Neural cell (in vitro differentiated cells): ENCODE results near the gene TEN1. TPM values are rescaled to one million over a fixed set of nuclear protein-coding genes. Genes with fewer than 3 reads are reported as not detected.

Experiments
- H2AFZ ChIP-seq: fragments of 200-600, 300-800 bp; sonication (generic), shearing (Covaris generic); 2 replicates; pipeline ENCODE4 v1.6.0; 2014; ENCODE audit warnings: low read depth, mild to moderate bottlenecking, antibody characterized with exemption, low read length, moderate library complexity
- H3F3A ChIP-seq: fragments of 200-600 bp; shearing (Covaris generic); 2 replicates; pipeline ENCODE4 v1.6.1; 2016; ENCODE audit warnings: mild to moderate bottlenecking, moderate library complexity, mixed read lengths, antibody characterized with exemption, low read length; ENCODE audit not compliant: insufficient read depth, poor library complexity, severe bottlenecking
- H3K27ac ChIP-seq: fragments of 200-600, 300-800 bp; sonication (generic), shearing (Covaris generic); 2 replicates; pipeline ENCODE4 v1.5.1; 2014; ENCODE audit warnings: mild to moderate bottlenecking, low read length, moderate library complexity
- H3K27me3 ChIP-seq: fragments of 300-800, 200-600 bp; sonication (generic), shearing (Covaris generic); 2 replicates; pipeline ENCODE4 v1.6.0; 2014; ENCODE audit warnings: mild to moderate bottlenecking, low read depth, low read length, moderate library complexity; ENCODE audit not compliant: insufficient read depth
- H3K36me3 ChIP-seq: fragments of 300-800, 200-600 bp; sonication (generic), shearing (Covaris generic); 2 replicates; pipeline ENCODE4 v1.5.1; 2014; ENCODE audit warnings: mild to moderate bottlenecking, antibody characterized with exemption, low read length, moderate library complexity; ENCODE audit not compliant: insufficient read depth
- H3K4me2 ChIP-seq: fragments of 300-800, 200-600 bp; sonication (generic), shearing (Covaris generic); 2 replicates; pipeline ENCODE4 v1.6.0; 2014; ENCODE audit warnings: mild to moderate bottlenecking, low read length
- H3K4me3 ChIP-seq: fragments of 300-800, 200-600 bp; sonication (generic), shearing (Covaris generic); 2 replicates; pipeline ENCODE4 v1.5.1; 2014; ENCODE audit warnings: mild to moderate bottlenecking, low read length, moderate library complexity
- H3K79me2 ChIP-seq: fragments of 200-600 bp; shearing (Covaris generic); replicated peaks from 2 replicates; pipeline ENCODE4 v1.6.0; 2014; ENCODE audit warnings: mild to moderate bottlenecking, low read length, moderate library complexity; ENCODE audit not compliant: insufficient read depth
- H3K9ac ChIP-seq: fragments of 300-800, 200-600 bp; sonication (generic), shearing (Covaris generic); 2 replicates; pipeline ENCODE4 v1.6.1; 2016; ENCODE audit warnings: mild to moderate bottlenecking, low read length, mixed read lengths
- H3K9me2 ChIP-seq: fragments of 200-600 bp; shearing (Covaris generic); 2 replicates; pipeline ENCODE4 v1.6.1; 2016; ENCODE audit warnings: mild to moderate bottlenecking, low read length, mixed read lengths; ENCODE audit not compliant: insufficient read depth
- H3K9me3 ChIP-seq: fragments of 200-600, 300-800 bp; sonication (generic), shearing (Covaris generic); 2 replicates; pipeline ENCODE4 v1.6.1; 2016; ENCODE audit warnings: mild to moderate bottlenecking, mixed run types, low read length, moderate library complexity, mixed read lengths
- H4K20me1 ChIP-seq: fragments of 200-600 bp; shearing (Covaris generic); 2 replicates; pipeline ENCODE4 v1.6.1; 2016; ENCODE audit warnings: mild to moderate bottlenecking, mixed run types; ENCODE audit not compliant: insufficient read depth
- EP300 ChIP-seq: fragments of 450-650 bp; conservative IDR thresholded peaks from 2 replicates; pipeline ENCODE4 v1.6.1; 2014; ENCODE audit warnings: antibody characterized with exemption, mild to moderate bottlenecking, moderate library complexity; ENCODE audit not compliant: poor library complexity, severe bottlenecking
- EZH2 ChIP-seq: fragments of 200-600, 300-800 bp; shearing (Covaris generic), sonication (generic); IDR thresholded peaks from 2 replicates; pipeline ENCODE4 v1.6.1; 2014; ENCODE audit warnings: antibody characterized with exemption, low read length, borderline replicate concordance, mild to moderate bottlenecking; ENCODE audit not compliant: insufficient read depth, poor library complexity, severe bottlenecking
- MXI1 ChIP-seq: fragments of 450-650 bp; conservative IDR thresholded peaks from 2 replicates; pipeline ENCODE4 v1.6.1; 2014; ENCODE audit warnings: antibody characterized with exemption, mild to moderate bottlenecking; ENCODE audit not compliant: poor library complexity, severe bottlenecking
- POLR2AphosphoS5 ChIP-seq: IDR thresholded peaks from 2 replicates; pipeline ENCODE4 v1.6.1; 2012
- RAD21 ChIP-seq: fragments of 450-650 bp; conservative IDR thresholded peaks from 2 replicates; pipeline ENCODE4 v1.6.1; 2014; ENCODE audit warnings: antibody characterized with exemption, mild to moderate bottlenecking, moderate library complexity
- SMC3 ChIP-seq: fragments of 450-650 bp; conservative IDR thresholded peaks from 2 replicates; pipeline ENCODE4 v1.6.1; 2014; ENCODE audit warnings: antibody characterized with exemption, mild to moderate bottlenecking, moderate library complexity; ENCODE audit not compliant: poor library complexity
- TAF1 ChIP-seq: IDR thresholded peaks from 2 replicates; pipeline ENCODE4 v1.6.1; 2012; ENCODE audit warnings: low read depth
- polyA plus RNA-seq: library from polyadenylated mRNA; depleted of rRNA; stranded (reverse); fragments of >200 nt; gene quantifications from 2 replicates; pipeline ENCODE4 v1.2.3, GENCODE V29; 2014
- TF ChIP-seq, protein P1 (sequence below): fragments of 450-650 bp; IDR thresholded peaks from 2 replicates; pipeline ENCODE4 v1.5.1; 2014; ENCODE audit warnings: antibody characterized with exemption, mild to moderate bottlenecking, moderate library complexity; ENCODE audit not compliant: poor library complexity, severe bottlenecking
- TF ChIP-seq, protein P2 (sequence below): IDR thresholded peaks from 2 replicates; pipeline ENCODE4 v1.6.1; 2012; ENCODE audit warnings: borderline replicate concordance

The TEN1 gene
- polyA plus RNA-seq, 1 donor from 2014 or later, result 33.1 TPM

DNA sequence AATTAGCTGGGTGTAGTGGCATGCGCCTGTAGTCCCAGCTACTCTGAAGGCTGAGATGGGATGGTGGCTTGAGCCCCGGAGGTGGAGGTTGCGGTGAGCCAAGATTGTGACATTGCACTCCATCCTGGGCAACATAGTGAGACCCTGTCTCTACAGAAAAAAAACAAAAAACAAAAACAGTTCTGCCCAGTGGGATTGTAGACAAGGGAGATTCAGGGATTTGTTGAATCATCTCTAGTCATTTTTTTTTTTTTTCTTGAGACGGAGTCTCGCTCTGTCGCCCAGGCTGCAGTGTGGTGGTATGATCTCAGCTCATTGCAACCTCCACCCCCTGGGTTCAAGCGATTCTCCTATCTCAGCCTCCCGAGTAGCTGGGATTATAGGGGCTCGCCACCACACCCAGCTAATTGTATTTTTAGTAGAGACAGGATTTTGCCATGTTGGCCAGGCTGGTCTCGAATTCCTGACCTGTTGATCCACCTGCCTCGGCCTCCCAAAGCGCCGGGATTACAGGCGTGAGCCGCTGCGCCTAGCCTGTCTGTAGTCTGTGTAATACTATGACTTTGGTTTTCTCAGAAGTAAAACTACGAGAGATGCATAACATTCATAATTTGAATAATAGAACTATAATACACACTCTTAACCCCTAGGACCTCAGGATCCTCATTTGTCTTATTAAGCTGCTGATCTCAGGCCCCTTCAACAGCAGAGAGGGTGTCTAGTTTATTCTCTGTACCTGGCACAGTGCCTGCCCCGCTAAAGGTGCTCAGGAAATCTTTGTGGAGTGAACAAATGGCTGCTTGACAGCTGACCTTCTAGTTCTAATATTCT lies 1.4 kb downstream of the TEN1 start:
- Histone ChIP-seq H3K9me3 (no peaks in the 10 kb centered on the region), H3K9ac (peak overlapping the region; percentile 93), H2AFZ (peak overlapping the region; percentile 90), H3K4me2 (peak overlapping the region; percentile 71), H3K4me3 (peak overlapping the region; percentile 94), H3F3A (peaks cover 3% of the 10 kb centered on the region), H3K79me2 (peaks cover 31% of the 10 kb centered on the region), H3K9me2 (no peaks in the 10 kb centered on the region), H4K20me1 (no peaks in the 10 kb centered on the region), H3K36me3 (no peaks in the 10 kb centered on the region), H3K27me3 (no peaks in the 10 kb centered on the region), H3K27ac (peak overlapping the region; percentile 99)
- TF ChIP-seq EZH2 (no peak), POLR2AphosphoS5 (no peak), RAD21 (no peak), MXI1 (no peak)
- TF ChIP-seq, protein P1, sequence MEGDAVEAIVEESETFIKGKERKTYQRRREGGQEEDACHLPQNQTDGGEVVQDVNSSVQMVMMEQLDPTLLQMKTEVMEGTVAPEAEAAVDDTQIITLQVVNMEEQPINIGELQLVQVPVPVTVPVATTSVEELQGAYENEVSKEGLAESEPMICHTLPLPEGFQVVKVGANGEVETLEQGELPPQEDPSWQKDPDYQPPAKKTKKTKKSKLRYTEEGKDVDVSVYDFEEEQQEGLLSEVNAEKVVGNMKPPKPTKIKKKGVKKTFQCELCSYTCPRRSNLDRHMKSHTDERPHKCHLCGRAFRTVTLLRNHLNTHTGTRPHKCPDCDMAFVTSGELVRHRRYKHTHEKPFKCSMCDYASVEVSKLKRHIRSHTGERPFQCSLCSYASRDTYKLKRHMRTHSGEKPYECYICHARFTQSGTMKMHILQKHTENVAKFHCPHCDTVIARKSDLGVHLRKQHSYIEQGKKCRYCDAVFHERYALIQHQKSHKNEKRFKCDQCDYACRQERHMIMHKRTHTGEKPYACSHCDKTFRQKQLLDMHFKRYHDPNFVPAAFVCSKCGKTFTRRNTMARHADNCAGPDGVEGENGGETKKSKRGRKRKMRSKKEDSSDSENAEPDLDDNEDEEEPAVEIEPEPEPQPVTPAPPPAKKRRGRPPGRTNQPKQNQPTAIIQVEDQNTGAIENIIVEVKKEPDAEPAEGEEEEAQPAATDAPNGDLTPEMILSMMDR, result no peak
- TF ChIP-seq, protein P2, sequence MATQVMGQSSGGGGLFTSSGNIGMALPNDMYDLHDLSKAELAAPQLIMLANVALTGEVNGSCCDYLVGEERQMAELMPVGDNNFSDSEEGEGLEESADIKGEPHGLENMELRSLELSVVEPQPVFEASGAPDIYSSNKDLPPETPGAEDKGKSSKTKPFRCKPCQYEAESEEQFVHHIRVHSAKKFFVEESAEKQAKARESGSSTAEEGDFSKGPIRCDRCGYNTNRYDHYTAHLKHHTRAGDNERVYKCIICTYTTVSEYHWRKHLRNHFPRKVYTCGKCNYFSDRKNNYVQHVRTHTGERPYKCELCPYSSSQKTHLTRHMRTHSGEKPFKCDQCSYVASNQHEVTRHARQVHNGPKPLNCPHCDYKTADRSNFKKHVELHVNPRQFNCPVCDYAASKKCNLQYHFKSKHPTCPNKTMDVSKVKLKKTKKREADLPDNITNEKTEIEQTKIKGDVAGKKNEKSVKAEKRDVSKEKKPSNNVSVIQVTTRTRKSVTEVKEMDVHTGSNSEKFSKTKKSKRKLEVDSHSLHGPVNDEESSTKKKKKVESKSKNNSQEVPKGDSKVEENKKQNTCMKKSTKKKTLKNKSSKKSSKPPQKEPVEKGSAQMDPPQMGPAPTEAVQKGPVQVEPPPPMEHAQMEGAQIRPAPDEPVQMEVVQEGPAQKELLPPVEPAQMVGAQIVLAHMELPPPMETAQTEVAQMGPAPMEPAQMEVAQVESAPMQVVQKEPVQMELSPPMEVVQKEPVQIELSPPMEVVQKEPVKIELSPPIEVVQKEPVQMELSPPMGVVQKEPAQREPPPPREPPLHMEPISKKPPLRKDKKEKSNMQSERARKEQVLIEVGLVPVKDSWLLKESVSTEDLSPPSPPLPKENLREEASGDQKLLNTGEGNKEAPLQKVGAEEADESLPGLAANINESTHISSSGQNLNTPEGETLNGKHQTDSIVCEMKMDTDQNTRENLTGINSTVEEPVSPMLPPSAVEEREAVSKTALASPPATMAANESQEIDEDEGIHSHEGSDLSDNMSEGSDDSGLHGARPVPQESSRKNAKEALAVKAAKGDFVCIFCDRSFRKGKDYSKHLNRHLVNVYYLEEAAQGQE, result no peak

DNA sequence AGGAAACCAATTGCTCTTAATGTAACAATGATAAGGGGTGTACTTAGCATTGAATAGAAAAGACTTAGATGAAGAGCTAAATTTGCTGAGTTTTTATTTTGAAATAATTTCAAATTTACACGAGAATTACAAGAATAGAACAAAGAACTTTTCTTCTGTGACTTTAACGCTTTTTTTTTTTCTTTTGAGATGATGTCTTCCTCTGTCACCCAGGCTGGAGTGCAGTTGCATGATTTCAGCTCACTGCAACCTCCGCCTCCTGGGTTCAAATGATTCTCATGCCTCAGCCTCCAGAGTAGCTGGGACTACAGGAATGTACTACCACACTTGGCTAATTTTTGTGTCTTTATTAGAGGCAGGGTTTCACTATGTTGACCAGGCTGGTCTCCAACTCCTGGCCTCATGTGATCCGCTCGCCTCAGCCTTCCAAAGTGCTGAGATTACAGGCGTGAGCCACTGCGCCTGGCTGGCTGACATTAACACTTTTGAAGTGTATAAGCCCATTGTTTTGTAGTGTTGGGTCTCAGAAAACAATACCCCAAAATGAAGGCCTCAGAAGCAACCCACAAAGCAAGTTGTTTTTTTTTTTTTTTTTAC lies 2.1 kb downstream of the TEN1 start:
- Histone ChIP-seq H3K9me3 (no peaks in the 10 kb centered on the region), H3K9me2 (no peaks in the 10 kb centered on the region), H3K79me2 (peaks cover 23% of the 10 kb centered on the region), H4K20me1 (no peaks in the 10 kb centered on the region), H2AFZ (no peak overlapping the region), H3K4me3 (no peak overlapping the region), H3K36me3 (no peaks in the 10 kb centered on the region), H3K9ac (no peak overlapping the region), H3F3A (peaks cover 3% of the 10 kb centered on the region), H3K27me3 (no peaks in the 10 kb centered on the region), H3K27ac (no peak overlapping the region), H3K4me2 (no peak overlapping the region)
- TF ChIP-seq, protein P1, result no peak
- TF ChIP-seq EZH2 (no peak), MXI1 (no peak), SMC3 (no peak), EP300 (no peak), TAF1 (no peak), RAD21 (no peak), POLR2AphosphoS5 (no peak)
- TF ChIP-seq, protein P2, result no peak
